ENCODE results near the gene TMEM163.
A peak's percentile ranks its signal among the peaks of the same experiment; 100 is the strongest.
"Not testable (repeated sequence)": the region's sequence is repeated elsewhere in the genome, so short reads cannot be mapped to it uniquely, and the experiment has no call there.

The TMEM163 gene

DNA sequence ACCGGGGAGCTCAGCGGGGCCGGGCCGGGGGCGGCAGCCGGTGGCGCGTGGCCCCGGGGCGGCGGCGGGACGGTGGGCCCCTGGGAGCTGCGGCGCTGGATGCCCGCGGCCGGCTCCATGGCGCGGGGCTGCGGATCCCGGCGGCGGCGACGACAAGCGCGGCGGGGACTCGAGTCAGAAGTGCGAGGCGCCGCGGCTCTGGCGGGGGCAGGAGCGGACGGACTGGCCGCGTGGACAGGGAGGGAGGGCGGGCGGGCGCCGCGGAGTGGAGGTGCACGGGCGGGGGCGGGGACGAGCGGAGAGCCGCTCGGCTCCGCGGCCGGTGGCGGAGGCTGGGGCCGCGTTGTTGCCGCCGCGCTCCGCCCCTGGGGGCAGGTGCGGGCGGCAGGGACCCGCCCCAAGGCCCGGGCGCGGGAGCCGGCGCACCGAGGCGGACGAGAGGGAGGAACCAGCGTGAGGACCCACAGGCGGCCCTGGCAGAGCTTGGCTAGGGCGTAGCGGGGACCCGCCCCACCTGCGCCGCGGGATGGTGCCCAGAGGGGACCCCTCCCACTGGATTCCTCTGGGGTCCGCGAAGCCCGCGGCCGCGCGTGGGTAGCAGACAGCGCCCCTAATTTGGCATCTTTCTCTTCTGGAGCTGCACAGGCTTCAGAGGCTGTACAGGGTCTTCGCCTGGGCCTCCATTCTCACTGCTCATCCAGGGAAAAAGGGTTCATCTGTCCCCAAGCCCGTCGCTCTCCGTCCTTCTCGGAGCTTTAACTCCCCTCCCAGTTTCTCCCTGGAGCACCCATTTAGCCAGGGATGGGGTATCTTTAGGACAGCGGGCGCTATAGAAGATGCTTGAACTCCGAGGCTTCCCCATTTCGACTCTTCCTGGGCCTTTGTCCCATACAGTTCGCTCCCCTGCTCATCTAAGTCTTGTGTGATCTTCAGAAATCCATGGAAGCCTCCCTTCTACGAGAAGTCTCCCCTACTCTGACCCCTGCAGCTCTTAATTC lies at the start of gene TMEM163:
Gene TMEM163 (minus strand): TSS at position 184 of the 998 bp plus-strand sequence.
- DNase-seq: peak; percentile 7 to 15

DNA sequence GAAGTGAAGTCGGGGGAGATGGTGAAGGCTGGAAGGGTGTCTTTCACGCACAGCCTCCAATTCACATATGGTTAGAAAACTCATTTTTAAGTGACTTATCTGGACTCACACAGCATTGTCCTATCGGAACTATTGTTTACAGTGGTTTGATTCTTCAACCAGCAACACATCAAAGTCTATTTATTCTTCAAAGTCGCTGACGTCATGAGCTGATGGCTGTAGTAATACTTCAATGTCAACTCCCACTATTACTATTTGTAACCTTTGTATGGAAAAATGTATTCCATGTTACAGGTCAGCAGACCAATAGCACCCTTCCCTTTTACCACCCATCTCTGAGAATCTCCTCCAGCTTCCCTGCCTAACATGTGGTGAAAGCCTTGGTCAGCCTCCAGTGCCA lies 47.8 kb upstream of the TMEM163 start:
- no peak for DNase-seq

DNA sequence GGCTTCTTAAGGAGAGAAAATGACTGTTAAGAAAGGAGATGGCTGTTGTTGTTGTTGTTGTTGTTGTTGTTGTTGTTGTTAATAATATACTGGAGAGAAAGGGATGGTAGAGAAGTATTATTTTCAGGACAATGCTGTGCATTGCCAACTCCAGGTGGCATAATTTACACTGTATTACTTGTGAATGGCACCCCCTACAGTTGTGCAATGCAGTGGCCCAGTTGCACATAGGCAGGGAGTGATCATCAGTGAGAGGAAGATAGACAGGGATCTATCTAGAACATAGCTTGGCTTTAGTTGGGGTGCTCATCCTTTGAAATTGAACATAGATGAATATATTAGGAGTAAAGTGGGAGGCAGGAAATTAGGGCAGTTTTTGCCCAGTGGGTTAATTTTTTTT lies 47.2 kb upstream of the TMEM163 start:
- no peak for DNase-seq

DNA sequence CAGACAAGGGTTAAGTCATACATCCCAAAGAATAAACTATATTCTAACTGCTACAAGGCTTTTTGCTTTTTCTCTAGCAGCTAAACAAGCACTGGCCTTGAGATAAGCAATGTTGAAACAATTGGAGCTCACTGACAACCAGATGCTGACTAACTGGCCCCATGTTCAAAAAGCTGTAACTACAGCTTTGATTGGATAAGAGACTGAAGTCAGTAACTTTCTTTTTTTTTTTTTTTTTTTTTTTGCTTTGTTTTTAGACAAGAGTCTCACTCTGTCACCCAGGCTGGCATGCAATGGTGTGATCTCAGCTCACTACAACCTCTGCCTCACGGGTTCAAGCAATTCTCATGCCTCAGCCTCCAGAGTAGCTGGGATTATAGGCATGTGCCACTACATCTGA lies 45.4 kb upstream of the TMEM163 start:
- no peak for DNase-seq

DNA sequence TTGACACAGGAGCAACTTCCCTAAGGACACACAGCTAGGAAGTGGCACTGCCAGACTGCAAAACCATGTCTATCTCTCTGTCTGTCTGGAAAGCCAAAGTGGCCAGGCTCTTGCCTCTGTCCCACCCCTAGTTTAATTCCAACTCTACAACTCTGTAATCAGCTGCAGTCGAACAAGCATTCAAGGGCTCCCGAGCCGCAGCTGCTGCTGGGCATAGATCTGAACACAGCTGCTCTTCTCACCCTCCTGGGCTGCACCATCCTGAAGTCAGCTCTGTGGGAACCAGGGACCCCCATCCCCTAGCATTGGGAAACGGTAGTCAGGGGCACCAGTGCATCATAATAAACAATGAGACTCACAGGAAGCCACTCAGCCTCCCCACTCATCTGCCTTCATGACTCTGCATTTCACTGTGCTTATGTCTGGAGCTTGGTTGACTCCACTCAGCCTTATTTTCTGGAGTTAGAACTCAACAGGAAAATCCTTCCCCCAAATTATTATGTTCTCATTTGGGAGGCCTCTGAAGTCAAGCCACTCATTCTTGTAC lies 44.4 kb upstream of the TMEM163 start:
- no peak for DNase-seq

DNA sequence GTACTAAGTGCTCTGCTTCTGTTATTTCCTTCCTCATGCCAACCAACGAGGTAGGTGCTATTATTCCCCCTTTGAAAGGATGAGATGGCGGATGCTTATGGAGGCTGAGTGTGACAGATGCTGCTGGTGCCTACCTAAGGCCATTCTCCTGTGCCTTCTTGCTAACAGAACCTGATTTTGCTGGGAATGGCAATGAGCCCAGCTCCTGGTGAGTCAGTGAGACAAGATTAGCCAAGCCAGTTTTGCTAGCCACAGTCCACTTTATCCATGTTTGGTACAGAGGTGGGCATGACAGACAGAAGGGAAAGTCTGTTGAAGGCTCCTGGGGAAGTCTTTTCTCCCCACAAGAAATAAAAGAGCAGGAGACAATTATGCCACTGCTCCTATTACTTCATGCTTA lies 43.7 kb upstream of the TMEM163 start:
- no peak for DNase-seq

DNA sequence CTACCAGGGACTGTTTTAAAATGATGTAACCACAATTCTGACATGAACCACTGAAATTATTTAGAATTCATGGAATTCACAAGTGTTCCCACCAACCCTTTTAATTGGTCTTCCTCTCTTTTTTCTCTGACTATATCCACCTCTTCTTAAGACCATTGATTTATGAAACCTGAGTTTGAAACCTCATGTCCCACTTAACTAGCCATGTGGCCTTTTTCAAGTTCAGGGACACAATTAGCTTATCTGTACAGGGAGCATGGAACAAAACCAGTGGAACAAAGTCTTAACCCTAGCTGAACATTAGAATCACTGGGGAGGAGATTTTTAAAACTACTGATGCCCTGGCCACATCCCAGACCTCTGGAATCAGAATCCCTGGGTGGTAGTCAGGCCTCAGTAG lies 41.6 kb upstream of the TMEM163 start:
- DNase-seq: no peak

DNA sequence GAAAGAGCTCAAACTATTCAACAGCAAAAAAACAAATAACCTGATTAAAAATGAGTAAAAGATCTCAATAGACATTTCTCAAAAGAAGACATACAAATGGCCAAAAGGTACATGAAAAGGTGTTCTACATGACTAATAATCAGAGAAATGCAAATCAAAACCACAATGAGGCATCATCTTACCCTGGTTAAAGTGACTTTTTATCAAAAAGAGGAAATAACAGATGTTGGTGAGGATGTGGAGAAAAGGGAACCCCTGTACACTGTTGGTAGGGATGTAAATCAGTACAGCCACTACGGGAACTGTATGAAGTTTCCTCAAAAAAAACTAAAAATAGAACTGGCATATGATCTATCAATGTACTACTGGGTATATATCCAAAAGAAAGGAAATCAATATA lies 39.8 kb upstream of the TMEM163 start:
- no peak for DNase-seq

DNA sequence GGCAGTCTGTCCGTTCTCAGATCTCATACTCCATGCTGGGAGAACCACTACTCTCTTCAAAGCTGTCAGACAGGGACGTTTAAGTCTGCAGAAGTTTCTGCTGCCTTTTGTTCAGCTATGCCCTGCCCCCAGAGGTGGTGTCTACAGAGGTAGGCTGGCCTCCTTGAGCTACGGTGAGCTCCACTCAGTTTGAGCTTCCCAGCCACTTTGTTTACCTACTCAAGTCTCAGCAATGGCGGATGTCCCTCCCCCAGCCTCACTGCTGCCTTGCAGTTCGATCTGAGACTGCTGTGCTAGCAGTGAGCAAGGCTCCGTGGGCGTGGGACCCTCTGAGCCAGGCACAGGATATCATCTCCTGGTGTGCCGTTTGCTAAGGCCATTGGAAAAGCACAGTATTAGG lies 33.2 kb upstream of the TMEM163 start:
- DNase-seq: not testable (repeated sequence)

DNA sequence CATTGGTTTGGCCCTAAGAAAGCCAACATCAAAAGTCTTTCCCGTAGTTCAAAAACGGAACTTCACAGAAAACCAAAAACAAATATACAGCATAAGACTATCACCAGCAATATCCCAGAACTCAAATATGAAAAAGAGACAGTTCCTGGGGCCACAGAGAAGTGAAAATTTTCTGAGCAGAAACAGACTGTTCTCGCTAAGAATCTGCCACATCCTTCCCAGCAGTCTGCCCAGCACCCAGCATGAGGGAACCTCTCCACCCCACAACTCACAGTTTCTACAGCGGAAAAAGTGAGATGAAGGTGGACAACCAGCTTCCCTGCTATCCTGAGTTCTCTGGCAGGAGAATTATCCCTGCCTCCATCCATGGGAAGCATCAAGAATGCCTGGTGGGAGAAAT lies 26.7 kb upstream of the TMEM163 start:
- DNase-seq: no peak

DNA sequence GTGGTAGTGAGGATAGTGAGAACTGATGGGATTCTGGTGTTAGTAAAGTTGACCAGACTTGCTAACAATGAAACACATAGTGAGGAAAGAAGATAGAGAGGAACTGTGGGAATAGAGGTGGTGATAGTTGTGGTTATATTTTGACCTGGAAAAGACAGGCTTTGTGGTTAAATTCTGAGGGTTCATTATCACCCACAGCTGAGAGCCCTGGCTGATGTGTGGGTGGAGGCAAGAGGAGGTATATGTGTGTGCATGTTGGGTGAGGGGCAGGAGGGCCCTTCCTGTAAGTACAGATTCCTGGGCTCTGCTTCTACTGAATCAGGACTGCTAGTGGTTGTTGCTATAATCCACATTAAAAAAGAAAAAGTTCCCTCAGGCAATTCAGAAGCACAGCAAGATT lies 26.2 kb upstream of the TMEM163 start:
- no peak for DNase-seq

DNA sequence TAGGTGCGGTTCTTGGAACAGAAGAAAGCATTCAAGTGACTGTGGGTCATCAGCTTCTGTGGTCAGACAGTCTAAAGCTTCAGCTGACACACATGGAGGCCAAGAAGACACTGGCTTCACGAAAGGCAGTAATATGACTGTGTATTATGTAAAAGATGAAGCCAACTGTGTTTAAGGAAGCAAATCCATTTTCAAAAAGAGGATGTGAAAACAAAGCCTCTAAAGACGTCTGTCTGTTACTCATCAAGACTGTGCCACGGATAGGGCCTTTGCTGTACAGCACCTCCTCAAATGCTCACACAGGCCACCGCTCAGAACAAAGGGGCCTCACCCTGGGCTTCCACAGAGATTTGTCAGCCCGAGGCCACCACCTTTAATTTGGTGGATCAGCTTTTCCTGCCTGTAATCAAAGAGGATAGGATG lies 21.1 kb upstream of the TMEM163 start:
- DNase-seq: no peak

DNA sequence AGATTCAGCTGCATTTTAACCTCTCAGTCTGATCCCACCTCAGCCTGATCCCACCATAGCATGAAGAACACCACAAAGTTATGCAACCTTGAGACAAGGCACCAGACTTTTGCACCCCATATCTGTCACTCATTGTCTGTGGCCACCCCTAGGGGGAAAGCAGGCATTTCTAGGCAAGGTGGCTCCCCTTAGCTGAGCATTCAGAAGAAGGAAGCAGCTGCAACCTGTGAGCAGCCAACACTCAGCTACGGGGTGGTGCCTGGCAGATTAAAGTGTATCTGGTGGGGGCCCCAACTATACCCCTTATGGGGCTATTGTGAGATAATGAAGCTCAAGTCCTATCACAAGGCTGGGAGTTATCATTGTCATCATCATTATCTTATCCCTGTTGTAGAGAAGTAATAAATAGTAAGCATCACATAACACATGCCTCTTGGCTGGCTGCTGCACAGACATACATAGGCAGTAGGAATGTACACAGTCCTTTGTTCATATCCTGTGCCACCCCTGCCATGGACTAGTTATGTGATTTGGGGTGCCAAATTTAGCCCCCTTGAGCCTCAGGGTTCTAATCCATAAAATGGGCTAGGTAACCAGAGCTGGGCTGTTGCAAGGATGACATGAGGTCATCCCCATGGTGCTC lies 20.6 kb upstream of the TMEM163 start:
- no peak for DNase-seq

DNA sequence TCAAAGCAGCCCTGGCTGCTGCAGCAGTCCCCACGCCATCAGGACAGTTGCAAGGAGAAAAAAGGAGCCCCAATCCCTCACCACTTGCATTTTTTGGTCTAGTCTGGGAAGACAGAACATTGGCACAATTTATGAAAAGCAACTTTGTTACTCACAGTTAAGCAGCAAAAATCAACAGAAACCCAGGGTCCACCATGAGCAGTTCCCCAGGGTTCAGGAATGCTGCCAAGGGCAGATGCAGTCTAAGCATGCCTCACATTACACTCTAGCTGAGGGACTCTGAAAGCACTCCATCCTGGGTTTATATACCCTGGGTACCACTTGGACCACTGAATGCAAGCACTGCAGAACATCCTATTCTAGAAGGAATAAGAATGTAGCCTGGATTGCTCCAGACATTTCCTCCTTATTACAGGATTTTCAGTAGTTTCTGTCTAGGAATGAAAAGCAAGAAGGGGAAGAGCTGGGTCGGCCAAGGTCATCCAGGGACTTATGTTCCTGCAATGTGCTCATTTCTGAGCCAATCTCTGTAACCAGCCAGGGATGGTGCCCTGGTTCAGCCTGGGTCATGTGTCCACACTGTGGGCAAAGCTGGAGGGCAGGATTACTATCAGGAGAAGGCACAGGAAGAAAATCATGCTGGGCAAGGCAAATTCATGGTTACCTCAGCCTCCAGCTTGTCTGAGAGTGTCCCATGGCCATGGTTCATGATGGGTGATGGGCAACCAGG lies 19.5 kb upstream of the TMEM163 start:
- no peak for DNase-seq

DNA sequence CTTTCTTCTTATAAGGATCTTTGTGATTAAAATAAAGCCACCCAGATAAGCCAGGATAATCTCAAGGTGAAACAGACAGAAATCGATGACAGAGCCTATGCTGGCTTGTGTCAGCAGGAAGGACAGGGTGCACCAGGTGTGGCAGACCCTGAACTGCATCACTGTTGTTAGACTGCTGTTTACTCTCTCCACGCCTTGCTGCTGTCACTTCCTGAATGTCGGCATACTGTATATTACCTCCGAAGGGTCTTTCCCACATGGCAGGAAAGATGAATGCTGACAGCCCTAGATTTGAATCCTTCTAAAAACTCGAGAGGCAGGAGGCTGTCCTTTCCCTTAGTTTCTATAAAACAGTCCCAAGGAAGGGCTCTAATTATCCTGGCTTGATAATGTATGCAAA lies 18.9 kb upstream of the TMEM163 start:
- no peak for DNase-seq

DNA sequence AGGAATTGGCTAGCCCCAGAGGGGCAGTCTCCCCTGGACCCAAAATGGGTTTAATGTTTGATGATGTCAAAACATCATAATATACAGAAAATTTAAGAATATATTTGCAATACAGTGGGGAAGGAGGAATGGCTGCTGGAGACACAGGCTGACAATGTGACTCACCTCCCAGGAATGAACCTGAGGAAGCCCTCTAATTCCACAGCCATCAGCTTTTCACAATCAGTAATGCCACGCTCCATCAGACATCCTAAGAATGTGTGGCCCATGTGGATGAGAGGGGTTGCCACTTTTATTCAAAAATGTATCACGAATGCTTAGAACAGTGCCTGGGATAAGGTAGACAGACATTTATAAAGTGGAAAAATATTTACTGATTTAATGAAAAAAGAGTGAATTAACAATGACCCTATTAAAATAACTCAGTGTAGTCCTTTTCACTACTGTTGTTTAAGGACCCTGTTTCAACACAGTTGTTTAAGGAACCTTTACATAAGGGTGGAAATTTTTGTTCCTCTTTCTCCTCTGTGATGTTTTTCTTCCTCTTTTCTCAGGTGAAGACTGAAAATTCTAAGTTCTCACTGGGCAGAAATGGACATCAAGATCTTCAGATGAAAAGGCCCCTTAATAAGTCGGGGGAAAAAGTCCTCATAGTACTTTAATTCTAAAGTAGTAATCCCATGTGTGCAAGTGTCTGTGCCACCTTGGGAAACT lies 17.5 kb upstream of the TMEM163 start:
- DNase-seq: no peak

DNA sequence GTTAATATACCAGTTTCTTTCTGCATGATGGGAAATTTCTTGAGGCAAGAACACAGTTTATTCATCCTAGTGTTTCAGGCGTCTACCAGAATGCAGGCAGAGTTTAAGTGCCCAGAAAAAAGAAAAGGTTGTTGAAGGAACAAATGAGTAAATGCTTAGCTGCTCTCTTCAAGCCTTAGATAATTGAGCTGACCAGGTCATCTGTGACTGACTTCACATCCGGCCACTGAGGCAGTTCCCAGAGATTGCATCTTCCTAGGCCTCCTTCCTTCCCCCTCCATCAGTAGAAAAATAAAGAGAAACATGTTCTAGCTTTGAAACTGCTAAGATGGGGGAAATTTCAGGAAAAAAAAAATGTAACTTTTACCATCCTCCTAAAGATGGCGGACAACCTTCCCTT lies 9.4 kb upstream of the TMEM163 start:
- no peak for DNase-seq

DNA sequence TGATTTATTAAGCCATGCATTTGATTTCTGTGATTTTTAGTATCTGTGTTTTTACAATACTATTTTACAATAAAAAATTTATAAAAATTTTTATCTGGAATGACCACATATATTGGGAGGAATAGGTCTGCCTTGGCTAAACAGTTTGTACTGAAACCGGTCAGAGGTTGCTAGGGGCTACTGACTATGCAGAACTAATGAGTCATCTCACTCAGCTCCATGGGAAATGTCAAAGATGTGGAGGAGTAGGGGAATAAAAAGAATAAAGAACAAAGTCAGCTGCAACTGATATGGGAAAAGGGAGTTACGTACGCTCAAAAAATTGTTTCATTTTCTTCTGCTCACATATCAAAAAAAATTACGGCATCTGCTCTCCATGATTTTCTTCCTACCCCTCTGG lies 8.6 kb upstream of the TMEM163 start:
- no peak for DNase-seq

DNA sequence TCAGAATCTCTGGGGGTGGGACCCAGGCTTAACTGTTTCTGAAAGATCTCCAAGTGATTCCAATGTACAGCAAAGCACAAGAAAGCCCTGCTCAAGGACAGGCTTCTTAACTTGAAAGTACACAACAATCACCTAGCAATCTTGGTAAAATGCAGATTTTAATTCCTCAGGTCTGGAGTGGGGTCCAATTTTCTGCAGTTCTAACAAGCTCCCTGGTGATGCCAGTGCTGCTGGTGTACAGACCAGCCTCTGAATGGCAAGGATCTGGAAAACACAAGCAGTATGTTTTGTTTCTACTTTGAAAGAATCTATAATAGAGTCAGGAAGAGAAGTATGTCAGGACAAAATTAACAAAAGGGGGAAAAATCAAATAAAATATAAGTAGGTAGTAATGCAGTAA lies 7.8 kb upstream of the TMEM163 start:
- no peak for DNase-seq

DNA sequence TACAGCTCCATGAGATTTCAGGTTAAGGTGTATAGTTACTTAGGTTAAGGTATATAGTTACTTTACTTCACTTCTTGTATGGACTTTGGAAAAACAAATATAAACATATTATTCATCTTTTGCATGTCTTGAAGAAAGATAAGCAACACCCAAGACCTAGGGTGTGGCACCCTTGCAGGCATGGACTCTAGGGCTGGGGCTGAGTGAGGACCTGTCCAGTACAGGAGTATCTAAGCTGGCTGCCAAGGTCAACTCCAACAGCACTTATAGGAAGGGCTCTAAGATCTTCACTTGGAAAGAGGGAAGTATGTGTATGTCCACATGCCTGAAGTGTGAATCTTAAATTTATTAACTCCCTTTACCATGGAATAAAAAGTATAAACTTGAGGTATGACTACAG lies 7.1 kb upstream of the TMEM163 start:
- no peak for DNase-seq

DNA sequence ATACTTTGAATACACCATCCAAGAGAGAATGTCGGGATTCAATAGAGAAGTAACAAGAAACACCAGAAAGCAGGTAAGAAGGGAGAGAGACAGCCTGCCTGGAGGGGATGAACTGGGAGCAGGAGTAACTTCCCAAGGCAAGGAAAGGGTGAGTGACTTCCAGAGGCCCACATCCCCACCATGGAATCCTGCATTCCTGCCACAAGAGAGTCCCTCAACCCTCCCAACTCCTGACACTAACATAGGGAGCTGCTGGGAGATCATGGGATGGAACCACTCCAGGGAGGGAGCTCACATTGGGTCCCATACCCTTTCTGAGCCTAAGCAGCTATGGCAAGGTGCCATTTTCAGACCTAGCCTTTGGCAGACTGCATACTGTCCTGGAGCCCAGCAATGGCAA lies 5.5 kb upstream of the TMEM163 start:
- no peak for DNase-seq

DNA sequence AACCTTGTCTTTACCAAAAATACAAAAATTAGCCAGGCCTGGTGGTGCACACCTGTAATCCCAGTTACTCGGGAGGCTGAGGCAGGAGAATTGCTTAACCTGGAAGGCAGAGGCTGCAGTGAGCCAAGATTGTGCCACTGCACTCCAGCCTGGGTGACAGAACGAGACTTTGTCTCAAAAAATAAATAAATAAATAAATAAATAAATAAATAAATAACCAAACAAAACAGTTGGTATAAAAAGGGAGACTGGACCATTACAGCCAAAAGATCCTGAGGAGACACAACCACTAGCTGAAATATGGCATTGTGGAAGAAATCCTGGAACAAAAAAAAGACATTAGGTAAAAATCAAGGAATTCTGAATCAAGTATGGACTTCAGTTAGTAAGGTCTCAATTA lies 4.9 kb upstream of the TMEM163 start:
- DNase-seq: not testable (repeated sequence)

DNA sequence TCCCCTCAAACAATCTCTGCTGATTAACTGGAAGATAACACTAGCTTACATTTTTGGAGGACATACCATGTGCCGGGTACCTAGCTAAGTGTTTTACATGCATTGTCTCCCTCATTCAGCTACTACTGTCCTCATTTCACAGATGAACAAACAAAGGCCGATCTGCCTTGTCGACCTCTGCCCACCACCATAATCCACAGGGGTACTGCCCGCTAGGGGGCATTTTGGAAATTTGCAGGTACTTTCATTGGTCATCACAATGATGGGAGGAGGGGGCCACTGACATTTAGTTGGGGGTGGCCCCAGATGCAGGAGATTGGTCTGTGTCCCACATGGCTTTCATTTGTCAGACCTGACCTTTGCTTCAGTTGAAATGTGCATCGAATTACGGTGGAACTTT lies 3.9 kb upstream of the TMEM163 start:
- no peak for DNase-seq

Data from activated CD4-positive, alpha-beta T cell treated with anti-CD3 and anti-CD28 coated beads for 4 hours (primary cell).